ENCODE data around the gene TBC1D22B. TPM values are rescaled to one million over a fixed set of nuclear protein-coding genes. Genes with fewer than 3 reads are reported as not detected.
"Not testable (repeated sequence)": the region's sequence is repeated elsewhere in the genome, so short reads cannot be mapped to it uniquely, and the experiment has no call there.

Gene TBC1D22B
- total and polyA plus RNA-seq, 5 experiments from 2014 or later, result 5.1 to 9.5 (median 8.4) TPM

DNA sequence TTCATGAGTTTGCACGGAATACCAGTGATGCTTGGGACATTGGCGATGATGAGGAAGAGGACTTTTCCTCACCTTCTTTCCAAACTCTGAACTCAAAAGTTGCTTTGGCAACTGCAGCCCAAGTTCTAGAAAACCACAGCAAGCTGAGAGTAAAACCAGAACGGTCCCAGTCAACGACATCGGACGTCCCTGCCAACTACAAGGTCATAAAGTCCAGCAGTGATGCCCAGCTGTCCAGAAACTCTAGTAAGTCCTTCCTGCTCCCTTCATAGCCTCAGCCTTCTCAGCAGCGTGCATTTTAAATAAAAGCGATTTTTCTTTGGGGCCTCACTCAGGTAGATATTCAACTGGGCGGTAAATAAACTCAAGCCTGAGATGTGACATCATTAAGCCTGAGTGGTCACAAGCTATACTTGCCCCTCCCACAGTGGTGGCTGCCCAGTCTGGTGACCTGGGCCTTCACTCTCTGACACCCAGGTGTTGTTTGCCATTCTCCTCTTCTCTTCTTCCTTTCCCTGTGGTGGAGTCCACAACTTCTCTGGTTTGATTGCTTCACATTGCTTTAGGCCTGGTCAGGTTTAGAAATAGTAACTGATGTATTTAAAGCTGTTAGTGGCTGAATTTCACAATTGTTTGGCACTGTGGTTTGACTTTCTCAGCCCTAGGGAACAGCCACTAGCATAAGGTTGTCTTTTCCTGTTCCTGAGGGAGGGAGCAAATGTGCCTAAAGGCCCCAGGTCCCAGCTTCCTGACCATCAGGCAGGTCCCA is 22.0 kb downstream of the TBC1D22B start:
- Mint-ChIP-seq H3K27me3 (no peaks in the 10 kb centered on the region), H3K9me3 (no peaks in the 10 kb centered on the region), H3K4me1 (peaks cover 12 to 43% (median 26%) of the 10 kb centered on the region in 4 donors), H3K4me3 (no peak overlapping the region), H3K36me3 (peaks cover 5 to 55% (median 24%) of the 10 kb centered on the region in 3 donors), H3K27ac (peak overlapping the region in 1 of 10 donors; percentile 16)
- POLR2A ChIA-PET, result no interaction called here
- ATAC-seq, result no peak
- no peak for DNase-seq

DNA sequence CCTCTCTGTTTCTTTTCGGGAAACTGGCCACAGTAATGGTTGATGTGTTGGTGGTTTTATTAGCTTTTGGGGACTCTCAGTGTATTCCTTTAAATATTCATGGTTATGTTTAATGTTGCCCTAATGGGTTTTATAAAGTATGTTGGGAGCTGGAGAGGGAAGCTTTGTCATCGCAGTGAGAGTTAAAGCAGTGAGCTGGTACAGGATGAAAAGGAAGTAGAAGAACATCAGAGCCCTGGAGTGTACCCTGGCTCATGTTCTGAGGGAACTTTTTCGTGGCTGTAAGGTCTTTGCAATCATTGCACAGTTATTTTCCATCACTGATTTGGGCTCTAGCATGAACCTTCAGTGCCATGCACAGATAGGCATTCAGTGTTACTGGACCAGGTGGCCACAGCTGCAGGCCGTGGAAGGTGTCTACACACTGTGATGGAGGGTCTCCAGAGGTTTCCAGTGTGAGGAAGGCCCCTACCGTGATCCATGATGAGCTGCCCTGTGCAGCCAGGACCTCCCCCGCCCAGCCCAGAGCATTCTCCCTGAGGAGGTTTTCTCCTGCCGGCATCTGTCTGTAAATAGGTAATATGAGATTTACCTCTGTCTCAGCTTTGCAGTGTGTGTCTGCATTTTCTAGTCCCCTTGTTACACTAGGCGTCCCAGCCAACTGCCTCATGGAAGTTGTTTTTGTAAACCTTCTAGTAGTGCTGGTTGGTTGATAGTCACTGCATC is 22.8 kb downstream of the TBC1D22B start:
- POLR2A ChIA-PET, result no interaction called here
- Mint-ChIP-seq H3K4me1 (peaks cover 8 to 39% (median 19%) of the 10 kb centered on the region in 4 donors), H3K4me3 (no peak overlapping the region), H3K27ac (no peak overlapping the region), H3K27me3 (no peaks in the 10 kb centered on the region), H3K9me3 (no peaks in the 10 kb centered on the region), H3K36me3 (peaks cover 5 to 57% (median 27%) of the 10 kb centered on the region in 3 donors)
- ATAC-seq (no peak), DNase-seq (no peak)

- Mint-ChIP-seq H3K27ac (no peak overlapping the region), H3K9me3 (no peaks in the 10 kb centered on the region), H3K4me1 (peaks cover 0 to 22% (median 4%) of the 10 kb centered on the region in 4 donors), H3K36me3 (peaks cover 11 to 76% (median 38%) of the 10 kb centered on the region in 3 donors), H3K27me3 (no peaks in the 10 kb centered on the region), H3K4me3 (no peak overlapping the region)
- DNase-seq, result no peak
- POLR2A ChIA-PET, result no interaction called here
- ATAC-seq, result no peak
These were observed 24.8 kb downstream of the TBC1D22B start for GRCh38 chr6:37282371-37282770.

DNA sequence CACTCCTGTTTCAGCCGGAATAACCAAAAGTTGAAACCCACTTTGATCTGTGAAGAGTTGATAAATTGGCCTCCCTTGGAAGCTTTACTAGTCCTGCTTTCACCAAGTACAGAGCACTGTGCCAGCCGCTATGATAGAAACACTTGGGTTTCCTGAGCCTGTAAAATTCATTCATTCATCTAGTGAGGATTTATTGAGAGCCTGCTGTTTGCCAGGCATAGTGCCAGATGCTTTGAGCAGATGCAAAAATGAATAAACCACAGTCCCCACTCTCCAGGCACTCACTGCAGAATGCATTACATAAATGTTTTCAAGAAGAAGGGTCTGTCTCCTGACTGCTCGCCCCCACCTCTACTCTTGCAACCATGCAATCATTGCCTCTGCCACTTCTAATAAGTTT is 25.7 kb downstream of the TBC1D22B start:
- H3K4me3 Mint-ChIP-seq, result no peak overlapping the region

DNA sequence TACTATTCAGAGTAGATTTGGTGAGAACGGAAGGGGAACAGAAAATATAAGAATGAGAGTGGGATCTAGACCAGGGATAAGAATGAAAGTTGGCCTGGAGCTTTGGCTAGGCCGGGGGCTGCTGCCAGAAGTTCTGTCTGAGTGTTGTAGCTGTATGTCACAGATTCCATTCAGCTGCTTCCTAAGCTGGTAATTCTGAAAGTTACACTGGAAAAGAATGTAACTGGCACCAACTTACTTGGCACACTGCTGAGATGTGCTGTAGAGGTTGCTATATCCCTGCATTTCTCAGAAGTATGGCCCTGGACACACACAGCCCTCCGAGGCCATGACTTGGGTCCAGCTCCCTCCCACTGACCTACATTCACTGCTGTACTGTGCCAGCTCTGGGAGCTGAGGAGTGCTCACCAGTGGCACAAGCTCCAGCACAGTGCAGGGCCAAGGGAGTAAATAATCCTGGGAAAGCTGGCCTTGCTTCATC is 26.1 kb downstream of the TBC1D22B start:
- ATAC-seq, result no peak
- Mint-ChIP-seq H3K4me1 (peaks cover 0 to 15% (median 4%) of the 10 kb centered on the region in 4 donors), H3K4me3 (no peak overlapping the region), H3K36me3 (peaks cover 16 to 82% (median 43%) of the 10 kb centered on the region in 3 donors), H3K27me3 (no peaks in the 10 kb centered on the region), H3K9me3 (no peaks in the 10 kb centered on the region), H3K27ac (peak overlapping the region in 1 of 10 donors; percentile 71)
- POLR2A ChIA-PET, result no interaction called here
- no peak for DNase-seq

More for the DNA sequence above, 25.7 kb downstream of the TBC1D22B start:
- DNase-seq, result no peak
- no peaks in the 10 kb centered on the region for H3K9me3 Mint-ChIP-seq
- peaks cover 16 to 84% (median 43%) of the 10 kb centered on the region in 3 donors for H3K36me3 Mint-ChIP-seq
- peak overlapping the region in 2 of 10 donors; percentile 20 to 71 for H3K27ac Mint-ChIP-seq
- peaks cover 0 to 17% (median 3%) of the 10 kb centered on the region in 4 donors for H3K4me1 Mint-ChIP-seq
- no peak for ATAC-seq
- H3K27me3 Mint-ChIP-seq, result no peaks in the 10 kb centered on the region
- POLR2A ChIA-PET, result no interaction called here

DNA sequence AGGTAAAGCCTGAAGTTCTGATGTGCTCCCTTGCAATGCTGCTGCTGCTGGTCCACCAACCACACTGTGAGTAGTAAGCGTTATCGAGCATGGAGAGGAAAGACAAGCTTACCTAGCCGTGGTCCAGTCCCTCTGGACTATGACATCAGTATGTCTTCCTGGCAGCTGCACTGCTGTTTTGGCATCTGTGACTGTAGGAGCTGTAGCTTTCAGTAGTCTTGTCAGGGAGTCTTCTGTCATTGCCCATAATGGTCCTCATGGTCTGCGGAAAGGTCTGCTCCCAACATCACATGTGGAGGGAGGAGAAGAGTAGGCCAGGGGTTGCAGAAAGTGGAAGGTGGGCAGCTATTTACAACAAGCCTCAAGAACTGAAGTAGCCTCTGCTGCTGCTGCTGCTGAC is 27.2 kb downstream of the TBC1D22B start:
- Mint-ChIP-seq H3K27me3 (no peaks in the 10 kb centered on the region), H3K27ac (no peak overlapping the region), H3K4me3 (no peak overlapping the region), H3K9me3 (no peaks in the 10 kb centered on the region), H3K36me3 (peaks cover 16 to 80% (median 45%) of the 10 kb centered on the region in 3 donors), H3K4me1 (peaks cover 6 to 17% (median 12%) of the 10 kb centered on the region in 4 donors)
- DNase-seq, result no peak
- POLR2A ChIA-PET, result no interaction called here
- no peak for ATAC-seq

DNA sequence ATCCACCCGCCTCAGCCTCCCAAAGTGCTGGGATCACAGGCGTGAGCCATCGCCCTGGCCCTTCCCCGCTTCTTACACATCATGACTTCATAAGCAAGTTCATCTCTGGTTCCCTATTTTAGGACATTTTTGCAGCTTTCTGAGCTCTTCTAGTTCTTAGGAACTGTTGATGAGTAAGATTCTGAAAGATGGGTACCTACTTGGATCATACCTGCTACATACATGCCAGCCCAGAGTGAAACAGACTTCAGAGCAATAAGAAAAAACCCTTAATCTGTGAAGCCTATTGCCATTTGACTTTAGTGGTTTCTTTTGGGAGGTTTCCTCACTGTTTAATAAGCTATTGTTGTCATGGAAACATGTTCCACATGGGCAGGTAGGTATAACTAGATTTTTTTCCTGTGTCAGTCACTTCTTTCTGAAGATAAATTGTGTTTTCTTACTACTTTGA is 28.3 kb downstream of the TBC1D22B start:
- ATAC-seq (no peak), DNase-seq (no peak)
- Mint-ChIP-seq H3K9me3 (no peaks in the 10 kb centered on the region), H3K27ac (no peak overlapping the region), H3K4me3 (no peak overlapping the region), H3K27me3 (no peaks in the 10 kb centered on the region), H3K4me1 (peaks cover 10 to 19% (median 15%) of the 10 kb centered on the region in 4 donors), H3K36me3 (peaks cover 16 to 79% (median 37%) of the 10 kb centered on the region in 3 donors)
- POLR2A ChIA-PET, result no interaction called here

DNA sequence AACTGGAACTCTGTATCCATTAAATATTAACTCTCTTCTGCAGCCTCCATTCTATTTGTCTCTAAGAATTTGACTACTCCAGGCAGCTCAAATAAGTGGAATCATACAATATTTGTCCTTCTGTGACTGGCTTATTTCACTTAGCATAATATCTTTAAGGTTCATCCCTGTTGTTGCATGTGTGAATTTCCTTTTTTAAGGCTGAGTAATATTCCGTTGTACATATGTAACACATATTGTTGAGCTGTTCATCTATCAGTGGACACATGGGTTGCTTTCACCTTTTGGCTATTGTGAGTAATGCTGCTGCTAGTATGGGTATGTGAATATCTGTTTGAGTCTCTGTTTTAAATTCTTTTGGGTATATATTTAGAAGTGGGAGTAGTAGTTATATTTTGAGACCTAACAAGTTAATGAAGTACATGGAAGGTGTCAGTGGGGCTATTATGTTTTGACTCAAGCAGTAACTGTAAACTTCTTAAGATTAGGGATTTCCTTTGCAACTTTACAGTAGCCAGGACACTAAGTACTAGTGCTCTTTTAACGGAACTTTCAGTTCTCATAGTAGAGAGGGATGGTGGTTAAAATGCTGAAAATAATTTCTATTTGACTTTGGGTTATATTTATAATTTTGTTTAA is 30.1 kb downstream of the TBC1D22B start:
- Mint-ChIP-seq H3K27ac (peak overlapping the region in 1 of 10 donors; percentile 54), H3K9me3 (no peaks in the 10 kb centered on the region), H3K4me3 (no peak overlapping the region), H3K4me1 (peaks cover 13 to 19% (median 15%) of the 10 kb centered on the region in 4 donors), H3K36me3 (peaks cover 27 to 79% (median 49%) of the 10 kb centered on the region in 3 donors), H3K27me3 (no peaks in the 10 kb centered on the region)
- DNase-seq, result no peak
- ATAC-seq, result no peak
- POLR2A ChIA-PET, result no interaction called here

DNA sequence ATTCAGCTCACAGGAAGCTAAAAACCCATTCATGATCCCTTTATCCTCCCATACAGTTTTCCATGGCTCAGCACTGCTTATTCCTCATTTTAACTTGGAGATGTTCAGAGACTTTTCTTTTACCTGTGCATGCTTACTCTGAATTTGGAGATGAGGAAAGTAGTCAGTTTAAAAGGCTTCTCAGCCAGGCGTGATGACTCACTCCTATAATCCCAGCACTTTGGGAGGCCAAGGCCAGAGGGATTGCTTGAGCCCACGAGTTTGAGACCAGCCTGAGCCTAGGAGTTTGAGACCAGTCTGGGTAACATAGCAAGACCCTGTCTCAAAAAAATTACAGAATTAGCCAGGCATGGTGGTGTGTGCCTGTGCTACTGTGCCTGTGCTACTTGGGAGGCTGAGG is 30.7 kb downstream of the TBC1D22B start:
- Mint-ChIP-seq H3K4me1 (peaks cover 13 to 19% (median 15%) of the 10 kb centered on the region in 4 donors), H3K36me3 (peaks cover 21 to 78% (median 46%) of the 10 kb centered on the region in 3 donors), H3K27ac (no peak overlapping the region), H3K4me3 (no peak overlapping the region), H3K27me3 (no peaks in the 10 kb centered on the region), H3K9me3 (no peaks in the 10 kb centered on the region)
- DNase-seq, result no peak
- ATAC-seq, result no peak
- POLR2A ChIA-PET, result no interaction called here

GRCh38 chr6:37289931-37290330 is 32.4 kb downstream of the TBC1D22B start:
- Mint-ChIP-seq H3K36me3 (peaks cover 21 to 72% (median 49%) of the 10 kb centered on the region in 3 donors), H3K9me3 (no peaks in the 10 kb centered on the region), H3K4me1 (peaks cover 13 to 19% (median 15%) of the 10 kb centered on the region in 4 donors), H3K27me3 (no peaks in the 10 kb centered on the region), H3K4me3 (peak overlapping the region in 2 of 10 donors; percentile 12 to 35), H3K27ac (peak overlapping the region; percentile 20 to 91 (median 72))
- POLR2A ChIA-PET, result no interaction called here
- peak in 3 of 10 donors; percentile 15 to 49 (median 44) for DNase-seq
- peak; percentile 68 to 91 for ATAC-seq

- POLR2A ChIA-PET, result no interaction called here
- DNase-seq, result no peak
- no peak overlapping the region for H3K4me3 Mint-ChIP-seq
- ATAC-seq, result no peak
- H3K27me3 Mint-ChIP-seq, result no peaks in the 10 kb centered on the region
- peaks cover 22 to 66% (median 51%) of the 10 kb centered on the region in 3 donors for H3K36me3 Mint-ChIP-seq
- H3K27ac Mint-ChIP-seq, result peak overlapping the region in 1 of 10 donors; percentile 34
- peaks cover 13 to 17% (median 15%) of the 10 kb centered on the region in 4 donors for H3K4me1 Mint-ChIP-seq
- no peaks in the 10 kb centered on the region for H3K9me3 Mint-ChIP-seq
These were observed 35.9 kb downstream of the TBC1D22B start for GRCh38 chr6:37293426-37293825.

DNA sequence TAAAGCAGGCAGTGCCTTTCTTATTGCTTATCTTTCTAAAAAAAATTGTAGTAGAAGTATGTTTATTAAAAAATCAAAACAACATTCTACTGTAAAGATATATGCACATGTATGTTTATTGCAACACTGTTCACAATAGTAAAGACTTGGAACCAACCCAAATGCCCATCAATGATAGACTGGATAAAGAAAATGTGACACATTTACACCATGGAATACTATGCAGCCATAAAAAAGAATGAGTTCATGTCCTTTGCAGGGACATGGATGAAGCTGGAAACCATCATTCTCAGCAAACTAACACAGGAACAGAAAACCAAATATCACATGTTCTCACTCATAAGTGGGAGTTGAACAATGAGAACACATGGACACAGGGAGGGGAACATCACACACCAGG is 40.1 kb downstream of the TBC1D22B start:
- POLR2A ChIA-PET, ATAC-seq, DNase-seq, H3K27ac Mint-ChIP-seq, H3K9me3 Mint-ChIP-seq, H3K4me1 Mint-ChIP-seq, H3K27me3 Mint-ChIP-seq, H3K4me3 Mint-ChIP-seq: not testable (repeated sequence)
- H3K36me3 Mint-ChIP-seq, result peaks cover 12 to 76% (median 43%) of the 10 kb centered on the region in 3 donors

All from naive thymus-derived CD8-positive, alpha-beta T cell (primary cell).